BE2C (cell line): ENCODE measurements around the gene FAM174B.

Experiments used
- DNase-seq: peaks from one replicate; pipeline ENCODE4 v3.0.0-alpha.2; 2020
- H3K27me3 ChIP-seq: fragments of 250-450 bp; sonication (Bioruptor Pico); 2 replicates; pipeline ENCODE4 v1.5.1; 2020; ENCODE audit warnings: mild to moderate bottlenecking
- H3K36me3 ChIP-seq: fragments of 250-450 bp; sonication (Bioruptor Pico); 2 replicates; pipeline ENCODE4 v1.5.1; 2020; ENCODE audit warnings: mild to moderate bottlenecking
- H3K4me1 ChIP-seq: fragments of 250-450 bp; sonication (Bioruptor Pico); 2 replicates; pipeline ENCODE4 v1.5.1; 2020
- H3K4me3 ChIP-seq: 2 replicates; pipeline ENCODE4 v1.5.1; 2011; ENCODE audit warnings: low read depth, low read length
- H3K9me3 ChIP-seq: fragments of 250-450 bp; sonication (Bioruptor Pico); 2 replicates; pipeline ENCODE4 v1.5.1; 2020
- TF ChIP-seq, protein P1 (sequence below): IDR thresholded peaks from 2 replicates; pipeline ENCODE4 v1.5.1; 2012; ENCODE audit warnings: mild to moderate bottlenecking, low read depth, low read length

Gene FAM174B

DNA sequence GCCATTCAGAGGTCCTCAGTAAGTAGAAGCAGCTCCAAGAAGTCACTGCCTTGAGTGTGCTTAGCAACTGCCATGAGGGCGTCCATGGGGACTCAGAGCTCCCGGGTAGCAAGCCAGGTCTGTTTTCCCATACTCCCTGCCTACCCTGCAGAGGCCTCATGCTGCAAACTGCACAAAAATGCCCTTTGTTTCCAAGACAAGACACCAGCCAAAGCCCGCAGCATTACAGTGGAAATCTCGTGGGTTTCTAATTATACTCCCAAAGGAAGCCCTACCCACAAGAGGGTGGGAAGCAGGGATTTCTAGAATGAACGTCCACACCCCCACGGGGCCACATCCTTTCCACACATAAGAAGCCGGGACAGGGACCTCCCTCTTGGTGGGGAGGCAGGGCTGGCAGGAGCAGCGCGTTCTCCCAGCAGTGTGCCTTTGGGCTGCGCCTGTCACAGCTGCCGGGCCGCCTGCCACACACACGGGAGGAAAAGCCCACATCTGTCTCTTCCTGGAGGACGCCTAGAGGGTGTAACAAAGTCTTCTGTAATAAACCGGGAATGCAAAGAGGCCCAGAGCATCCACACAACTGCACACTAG lies 31.1 kb downstream of the FAM174B start:
- H3K4me1 ChIP-seq: 0 out of 2 replicates have a peak, but pooled peaks cover 3% of the 10 kb centered on the region
- TF ChIP-seq, protein P1, sequence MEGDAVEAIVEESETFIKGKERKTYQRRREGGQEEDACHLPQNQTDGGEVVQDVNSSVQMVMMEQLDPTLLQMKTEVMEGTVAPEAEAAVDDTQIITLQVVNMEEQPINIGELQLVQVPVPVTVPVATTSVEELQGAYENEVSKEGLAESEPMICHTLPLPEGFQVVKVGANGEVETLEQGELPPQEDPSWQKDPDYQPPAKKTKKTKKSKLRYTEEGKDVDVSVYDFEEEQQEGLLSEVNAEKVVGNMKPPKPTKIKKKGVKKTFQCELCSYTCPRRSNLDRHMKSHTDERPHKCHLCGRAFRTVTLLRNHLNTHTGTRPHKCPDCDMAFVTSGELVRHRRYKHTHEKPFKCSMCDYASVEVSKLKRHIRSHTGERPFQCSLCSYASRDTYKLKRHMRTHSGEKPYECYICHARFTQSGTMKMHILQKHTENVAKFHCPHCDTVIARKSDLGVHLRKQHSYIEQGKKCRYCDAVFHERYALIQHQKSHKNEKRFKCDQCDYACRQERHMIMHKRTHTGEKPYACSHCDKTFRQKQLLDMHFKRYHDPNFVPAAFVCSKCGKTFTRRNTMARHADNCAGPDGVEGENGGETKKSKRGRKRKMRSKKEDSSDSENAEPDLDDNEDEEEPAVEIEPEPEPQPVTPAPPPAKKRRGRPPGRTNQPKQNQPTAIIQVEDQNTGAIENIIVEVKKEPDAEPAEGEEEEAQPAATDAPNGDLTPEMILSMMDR: no peak
- H3K4me3 ChIP-seq: no peak overlapping the region
- H3K27me3 ChIP-seq: no peaks in the 10 kb centered on the region
- DNase-seq: no peak
- no peaks in the 10 kb centered on the region for H3K36me3 ChIP-seq
- H3K9me3 ChIP-seq: no peaks in the 10 kb centered on the region

DNA sequence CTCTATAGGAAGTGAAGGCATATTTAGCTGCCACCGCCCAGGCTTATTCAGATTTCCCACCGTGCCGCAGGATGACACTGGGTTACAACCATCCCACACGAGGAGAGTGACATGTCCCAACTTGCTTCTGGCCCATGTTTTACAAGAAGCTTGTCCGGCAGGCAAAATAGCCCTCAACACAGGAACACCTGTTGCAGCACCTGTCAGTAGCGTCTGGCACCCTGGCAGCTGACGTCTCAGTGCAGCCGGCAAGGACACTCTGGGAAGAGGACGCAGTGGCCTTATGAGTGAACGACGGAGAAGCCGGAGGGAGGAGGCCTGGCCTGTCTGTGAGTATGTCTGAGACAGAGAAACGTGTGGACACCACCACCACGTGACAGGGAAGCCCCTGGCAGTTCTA lies 32.1 kb downstream of the FAM174B start:
- H3K27me3 ChIP-seq: no peaks in the 10 kb centered on the region
- TF ChIP-seq, protein P1: no peak
- H3K4me1 ChIP-seq: 0 out of 2 replicates have a peak, but pooled peaks cover 3% of the 10 kb centered on the region
- H3K36me3 ChIP-seq: no peaks in the 10 kb centered on the region
- H3K4me3 ChIP-seq: no peak overlapping the region
- no peaks in the 10 kb centered on the region for H3K9me3 ChIP-seq
- no peak for DNase-seq

DNA sequence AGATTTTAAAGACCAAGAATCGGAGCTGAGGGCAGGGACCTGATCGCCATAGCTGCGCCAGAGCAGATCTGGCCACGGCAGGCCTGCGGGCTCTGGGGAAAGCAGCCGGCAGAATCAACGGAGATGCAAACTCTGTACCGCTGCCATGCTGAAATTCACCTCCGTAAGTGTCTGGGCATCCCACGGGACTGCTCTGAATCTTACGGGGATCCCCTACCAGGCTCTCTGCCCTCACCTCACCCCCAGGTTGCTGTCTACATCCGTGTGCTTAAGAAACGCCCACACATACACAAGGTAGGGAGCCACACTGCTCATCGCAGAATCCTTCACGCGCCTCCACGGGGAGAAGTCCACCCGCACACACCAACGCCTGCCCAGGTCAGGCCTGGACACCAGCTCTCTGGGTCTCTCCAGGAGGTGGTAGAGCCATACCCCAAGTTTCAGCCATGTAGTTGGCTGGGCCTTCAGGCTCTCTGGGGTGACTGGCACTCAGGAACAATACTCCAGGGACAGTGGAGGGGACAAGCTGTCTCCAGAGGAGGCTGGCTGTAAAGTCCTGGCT lies 33.5 kb downstream of the FAM174B start:
- Histone ChIP-seq H3K36me3 (no peaks in the 10 kb centered on the region), H3K27me3 (no peaks in the 10 kb centered on the region), H3K4me3 (no peak overlapping the region), H3K9me3 (no peaks in the 10 kb centered on the region), H3K4me1 (peaks cover 15% of the 10 kb centered on the region)
- TF ChIP-seq, protein P1: no peak
- DNase-seq: no peak

DNA sequence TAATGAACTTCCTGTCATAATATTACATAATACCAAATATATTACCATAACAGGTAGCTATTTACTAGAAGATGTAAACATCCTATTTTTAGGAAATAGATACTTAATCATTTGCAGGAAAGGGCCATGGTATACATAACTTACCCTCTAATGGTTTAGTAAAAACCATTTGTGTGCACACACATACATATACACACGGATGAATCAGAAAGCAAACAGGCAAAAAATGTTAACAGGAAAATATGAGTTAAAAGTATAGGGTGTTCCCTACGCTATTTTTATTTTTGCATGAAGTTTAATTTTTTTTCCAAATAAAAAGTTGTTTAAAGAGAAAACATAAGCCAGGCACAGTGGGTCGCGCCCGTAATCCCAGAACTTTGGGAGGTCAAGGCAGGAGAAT lies 34.6 kb downstream of the FAM174B start:
- Histone ChIP-seq H3K4me1 (peaks cover 20% of the 10 kb centered on the region), H3K27me3 (no peaks in the 10 kb centered on the region), H3K4me3 (no peak overlapping the region), H3K36me3 (no peaks in the 10 kb centered on the region), H3K9me3 (no peaks in the 10 kb centered on the region)
- no peak for DNase-seq
- TF ChIP-seq, protein P1: no peak

DNA sequence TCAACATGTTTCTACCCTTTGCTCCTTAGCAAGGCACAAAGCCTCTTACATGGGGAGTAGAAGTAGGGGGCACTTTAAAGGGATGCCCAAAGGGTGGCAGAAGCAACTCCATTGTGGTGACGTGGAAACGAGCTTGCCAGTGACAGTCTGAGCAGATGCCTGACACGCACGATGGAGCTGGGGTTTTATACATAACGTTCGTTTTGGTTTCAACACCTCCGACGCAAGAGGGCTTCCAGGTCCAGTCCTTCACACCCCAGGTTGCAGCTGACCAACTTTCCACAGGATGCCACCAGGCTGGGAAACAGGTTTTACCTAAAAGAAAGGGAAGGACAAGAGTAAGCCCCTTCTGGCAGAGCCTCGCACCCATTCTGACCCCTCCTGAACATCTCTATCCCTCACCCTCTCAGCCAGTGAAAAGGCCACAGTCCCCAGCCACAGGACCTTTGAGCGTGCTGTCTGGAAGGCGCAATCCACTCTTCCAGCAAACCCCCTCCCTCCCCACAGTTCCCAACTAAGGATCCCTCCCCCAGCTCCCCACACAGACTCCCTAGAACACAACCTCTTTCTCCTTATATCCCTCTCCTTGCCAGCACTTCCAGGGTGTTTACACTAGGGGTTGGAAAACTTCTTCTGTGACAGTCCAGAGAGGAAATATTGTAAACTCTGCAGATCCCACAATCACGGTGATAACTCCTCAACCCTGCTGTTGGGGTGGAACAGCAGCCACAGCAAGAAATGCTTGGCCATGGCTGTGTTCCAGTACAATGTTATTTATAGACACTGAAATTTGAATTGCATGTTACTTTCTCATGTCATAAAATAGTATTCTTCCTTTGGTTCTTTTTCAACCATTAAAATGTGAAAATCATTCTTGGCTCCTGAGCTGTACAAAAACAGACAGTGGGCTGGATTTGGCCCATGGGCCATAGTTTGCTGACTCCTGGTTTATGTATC lies 36.2 kb downstream of the FAM174B start:
- Histone ChIP-seq H3K36me3 (no peaks in the 10 kb centered on the region), H3K4me1 (peaks cover 18% of the 10 kb centered on the region), H3K4me3 (no peak overlapping the region), H3K27me3 (no peaks in the 10 kb centered on the region), H3K9me3 (no peaks in the 10 kb centered on the region)
- TF ChIP-seq, protein P1: no peak
- DNase-seq: no peak
